ENCODE measurements around the gene HIC1. TPM values are rescaled to one million over a fixed set of nuclear protein-coding genes. Genes with fewer than 3 reads are reported as not detected.

The HIC1 gene
- total and polyA plus RNA-seq, 2 of the 4 experiments (the other 2 are of a cell fraction) = 10.4 to 23.0 TPM

- Histone ChIP-seq H3K56ac (ENCODE audit: extremely low read depth, insufficient read depth, low read length) (no peak overlapping the region), H4K8ac (ENCODE audit: low read depth in 2 of 2, low read length in 2 of 2) (no peak overlapping the region), H3K27me3 (ENCODE audit: control insufficient read depth, insufficient read depth, low read length) (peaks cover 67% of the 10 kb centered on the region), H3K18ac (ENCODE audit: low read depth, low read length) (no peak overlapping the region), H3K9me1 (ENCODE audit: insufficient read depth, low read length) (no peaks in the 10 kb centered on the region), H2BK20ac (ENCODE audit: low read depth, low read length) (no peak overlapping the region), H2BK15ac (ENCODE audit: low read depth, low read length) (no peak overlapping the region), H2BK120ac (ENCODE audit: low read depth, low read length) (no peak overlapping the region), H3K4me1 (ENCODE audit: control insufficient read depth, insufficient read depth, low read length) (peaks cover 4% of the 10 kb centered on the region; the same call in 1 of the 2 replicates), H3K27ac (ENCODE audit: insufficient read depth, low read length) (no peak overlapping the region), H4K20me1 (ENCODE audit: insufficient read depth, low read length) (no peaks in the 10 kb centered on the region; the same call in 1 of the 2 replicates), H4K5ac (ENCODE audit: low read depth, low read length) (no peak overlapping the region), H2AFZ (replicated peaks; ENCODE audit: low read length, poor library complexity) (no peak overlapping the region), H3K9ac (ENCODE audit: low read depth, low read length) (no peak overlapping the region), H3K79me1 (ENCODE audit: low read depth in 1 of 2, low read length in 2 of 2) (no peaks in the 10 kb centered on the region), H3K23ac (ENCODE audit: low read depth, low read length) (no peak overlapping the region), H3K4ac (ENCODE audit: low read depth, low read length) (no peak overlapping the region), H3K9me3 (ENCODE audit: control insufficient read depth, insufficient read depth, low read length) (peaks cover 2% of the 10 kb centered on the region; the same call in 1 of the 2 replicates), H4K91ac (ENCODE audit: insufficient read depth, low read depth, low read length) (no peak overlapping the region), H2BK5ac (ENCODE audit: low read depth, low read length, poor library complexity, severe bottlenecking) (no peak overlapping the region), H2AK9ac (replicated peaks; ENCODE audit: low read depth, low read length, poor library complexity) (no peak overlapping the region), H3K4me3 (ENCODE audit: insufficient read depth, low read depth, low read length) (no peak overlapping the region), H2AK5ac (ENCODE audit: low read depth, low read length) (no peak overlapping the region), H3K4me2 (ENCODE audit: low read depth, low read length) (no peak overlapping the region), H3K36me3 (ENCODE audit: control insufficient read depth, insufficient read depth, low read length) (no peaks in the 10 kb centered on the region), H3K14ac (replicated peaks; ENCODE audit: low read depth, low read length) (no peak overlapping the region)
- dilution Hi-C loops (cut with HindIII; ENCODE audit: low sequenced_read_pairs, unreplicated experiment) = no loop called here
- ATAC-seq (ENCODE audit: low read depth) (no peak), DNase-seq (no peak)
- intact Hi-C loops (cut with micrococcal nuclease) = no loop called here
- TF ChIP-seq RFX5 (IDR thresholded peaks at IDR 0.05; ENCODE audit: low read depth, low read length) (no peak), NFE2L2 (IDR thresholded peaks at IDR 0.05; ENCODE audit: low read depth, low read length) (no peak), CHD1 (IDR thresholded peaks at IDR 0.05; ENCODE audit: low read depth, low read length) (no peak), POLR2A (IDR thresholded peaks at IDR 0.05; ENCODE audit: low read depth, low read length) (no peak), SMC3 (IDR thresholded peaks at IDR 0.05; ENCODE audit: low read depth, low read length) (no peak), USF2 (IDR thresholded peaks at IDR 0.05; ENCODE audit: low read depth, low read length) (no peak), MXI1 (IDR thresholded peaks at IDR 0.05; ENCODE audit: borderline replicate concordance, low read depth, low read length) (no peak), RAD21 (IDR thresholded peaks at IDR 0.05; ENCODE audit: low read length) (no peak), RCOR1 (IDR thresholded peaks at IDR 0.05; ENCODE audit: insufficient replicate concordance, low read length) (no peak), MAFK (IDR thresholded peaks at IDR 0.05; ENCODE audit: low read depth, low read length) (no peak), CEBPB (IDR thresholded peaks at IDR 0.05; ENCODE audit: low read depth, low read length) (no peak), MAZ (IDR thresholded peaks at IDR 0.05; ENCODE audit: borderline replicate concordance, low read depth, low read length) (no peak), CTCF (conservative IDR thresholded peaks at IDR 0.05; ENCODE audit: low read depth, low read length) (no peak), BHLHE40 (IDR thresholded peaks at IDR 0.05; ENCODE audit: low read depth, low read length) (no peak), ELK1 (IDR thresholded peaks at IDR 0.05; ENCODE audit: borderline replicate concordance, low read depth, low read length) (no peak), FOS (IDR thresholded peaks at IDR 0.05; ENCODE audit: low read depth, low read length) (no peak)
- POLR2A ChIA-PET (ENCODE audit: unreplicated experiment) = no interaction called here
- CTCF ChIA-PET = no interaction called here
- WGBS, 2 experiments (ENCODE audit: extremely low coverage in 2 of 2, insufficient read length in 1 of 2) = 79% methylated on average over 15 of the region's 20 CpGs; no CpG with 5 or more reads in 1 of the 2 experiments
- in situ Hi-C loops (cut with MboI; ENCODE audit: low sequenced_read_pairs) = no loop called here
- no TSS peak for BruUV-seq (replicated peaks)
Observed at GRCh38 chr17:2016494-2016893, 38.4 kb upstream of the HIC1 start.
